NCI-H2227 (cell line): ENCODE measurements around the gene EEIG2.
A peak's percentile ranks its signal among the peaks of the same experiment; 100 is the strongest.

Source experiments
- DNase-seq: peaks from one replicate; lab custom pipeline; 2025; ENCODE audit not compliant: unreplicated experiment; lab: John Stamatoyannopoulos, UW

EEIG2 gene

DNA sequence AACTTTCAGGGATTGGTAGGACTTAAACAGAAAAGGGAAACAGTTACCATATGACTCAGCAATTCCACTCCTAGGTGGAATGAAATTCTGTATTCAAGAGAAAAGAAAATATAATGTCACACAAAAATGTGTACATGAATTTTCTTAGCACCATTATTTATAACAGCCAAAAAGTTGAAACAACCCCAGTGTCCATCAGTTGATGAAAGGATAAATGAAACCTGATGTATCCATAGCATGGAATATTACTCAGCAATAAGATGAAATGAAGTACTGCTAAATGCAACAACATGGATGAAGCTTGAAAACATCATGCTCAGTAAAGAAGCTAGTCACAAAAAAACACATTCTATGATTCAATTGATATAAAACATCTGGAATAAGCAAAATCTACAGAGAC lies 15.5 kb downstream of the EEIG2 start:
- DNase-seq, result no peak

GRCh38 chr1:108583757-108584427 lies 24.0 kb downstream of the EEIG2 start:
- no peak for DNase-seq

GRCh38 chr1:108584428-108584856 lies 24.5 kb downstream of the EEIG2 start:
- DNase-seq, result no peak

DNA sequence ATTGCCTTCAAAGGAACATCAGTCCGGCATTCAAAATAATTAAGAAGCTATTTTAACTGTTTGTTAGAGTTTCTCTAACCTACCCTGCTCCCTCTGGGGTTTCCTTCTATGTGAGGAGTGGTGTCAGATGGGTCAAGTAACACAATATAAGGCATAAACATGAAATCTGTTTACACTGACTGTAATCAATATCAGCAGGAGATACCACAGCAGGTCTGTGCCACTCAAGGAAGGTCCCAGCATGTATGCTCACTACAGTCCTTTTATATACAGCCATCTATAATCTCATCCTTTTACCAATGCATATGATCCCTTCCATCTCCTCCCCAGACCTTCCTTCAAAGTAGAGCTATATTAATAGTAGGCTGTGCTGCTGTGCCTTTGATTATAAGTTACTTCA lies 25.4 kb downstream of the EEIG2 start:
- peak; percentile 64 for DNase-seq

DNA sequence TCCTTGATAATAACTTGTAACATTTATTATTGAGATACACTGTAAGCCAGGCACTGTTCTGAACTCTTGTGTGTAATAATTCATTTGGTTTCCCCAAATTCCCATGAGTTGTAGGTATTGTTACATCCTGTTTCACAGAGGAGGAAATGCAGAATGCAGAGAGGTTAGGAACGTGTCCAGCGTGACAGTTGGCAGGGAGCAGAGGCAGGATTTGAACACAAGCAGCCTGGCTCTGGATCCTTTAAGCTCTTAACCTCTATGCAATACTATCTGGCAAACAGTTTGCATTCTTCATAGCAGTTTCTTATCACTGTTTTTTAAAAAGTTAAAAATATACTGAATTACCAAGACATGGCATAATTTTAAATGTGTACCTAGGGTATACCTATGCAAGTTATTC lies 30.5 kb downstream of the EEIG2 start:
- DNase-seq, result no peak

DNA sequence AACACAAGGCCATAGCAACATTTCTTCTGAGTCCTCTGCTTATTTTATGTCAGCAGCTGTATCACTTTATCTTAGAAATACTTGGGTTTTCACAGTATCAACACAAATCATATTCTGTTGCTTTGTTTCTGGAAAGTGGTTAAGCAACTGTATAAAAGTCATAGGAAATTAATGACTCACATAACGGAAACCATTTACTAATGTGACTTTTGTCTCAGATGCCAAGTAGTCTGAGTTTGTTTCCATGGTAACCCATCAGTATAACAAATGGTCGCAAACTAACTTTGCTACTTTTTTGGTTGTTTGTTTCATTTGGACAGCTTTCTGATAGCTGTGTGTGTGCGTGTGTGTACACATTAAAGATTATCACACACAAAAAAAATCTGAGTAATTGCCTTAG lies 31.1 kb downstream of the EEIG2 start:
- no peak for DNase-seq

GRCh38 chr1:108591466-108591865 lies 31.6 kb downstream of the EEIG2 start:
- no peak for DNase-seq

DNA sequence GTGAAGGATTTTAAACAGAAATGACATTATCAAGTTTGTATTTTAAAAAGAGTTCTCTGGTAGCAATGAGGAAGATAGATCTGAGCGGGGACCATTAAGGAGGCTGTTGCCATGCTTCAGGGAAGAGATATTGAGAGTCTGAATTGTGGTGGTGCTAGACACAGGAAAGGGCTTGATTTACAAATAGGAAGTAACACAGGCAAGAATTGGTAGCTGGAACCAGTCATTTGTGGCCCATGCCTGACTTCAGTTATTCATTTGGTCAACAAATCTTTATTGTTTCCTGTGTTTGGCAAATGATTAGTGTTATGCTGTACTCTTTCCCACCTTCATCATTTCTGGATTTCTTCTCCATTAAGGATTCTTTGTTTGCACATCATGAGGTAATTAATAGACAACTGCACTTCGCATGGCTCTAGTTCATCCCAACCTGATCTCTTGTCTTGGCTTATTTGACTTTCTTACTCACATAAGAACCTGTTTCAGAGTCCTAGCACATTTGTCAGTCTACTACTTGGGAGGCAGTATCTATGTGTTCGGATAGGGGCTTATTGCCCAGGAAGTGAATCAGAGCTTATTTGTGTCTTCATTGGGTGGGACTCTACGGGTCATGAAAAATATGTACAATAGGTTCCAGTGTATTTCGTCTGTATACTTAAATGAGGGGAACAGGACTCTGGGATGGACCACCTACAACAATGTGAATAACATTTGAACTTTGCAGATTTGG lies 32.3 kb downstream of the EEIG2 start:
- no peak for DNase-seq

GRCh38 chr1:108593448-108593847 lies 33.5 kb downstream of the EEIG2 start:
- no peak for DNase-seq

GRCh38 chr1:108595507-108595906 lies 35.6 kb downstream of the EEIG2 start:
- peak; percentile 31 for DNase-seq

- no peak for DNase-seq
Observed at GRCh38 chr1:108597041-108597440, 37.1 kb downstream of the EEIG2 start.

- no peak for DNase-seq
Observed at GRCh38 chr1:108598340-108598739, 38.4 kb downstream of the EEIG2 start.

DNA sequence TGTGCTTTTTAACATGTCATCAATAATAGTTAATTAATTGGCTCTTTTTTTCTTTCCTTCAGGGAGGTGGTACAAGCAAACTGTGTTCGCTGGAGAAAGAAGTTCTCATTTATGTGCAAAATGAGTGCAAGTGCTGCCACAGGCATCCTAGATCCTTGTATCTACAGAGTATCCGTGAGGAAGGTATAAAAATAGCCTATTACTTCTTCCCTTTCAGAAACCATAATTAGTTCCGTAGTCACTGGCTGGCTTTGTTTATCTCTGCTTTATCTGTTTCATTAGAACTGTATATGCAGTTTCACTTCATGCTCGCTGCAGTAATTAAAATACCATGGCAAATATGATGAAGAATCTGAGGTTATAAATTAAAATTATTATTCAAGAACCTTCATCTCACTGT lies 40.6 kb downstream of the EEIG2 start:
- DNase-seq, result no peak

- no peak for DNase-seq
Observed at GRCh38 chr1:108601708-108602410, 42.0 kb downstream of the EEIG2 start.

DNA sequence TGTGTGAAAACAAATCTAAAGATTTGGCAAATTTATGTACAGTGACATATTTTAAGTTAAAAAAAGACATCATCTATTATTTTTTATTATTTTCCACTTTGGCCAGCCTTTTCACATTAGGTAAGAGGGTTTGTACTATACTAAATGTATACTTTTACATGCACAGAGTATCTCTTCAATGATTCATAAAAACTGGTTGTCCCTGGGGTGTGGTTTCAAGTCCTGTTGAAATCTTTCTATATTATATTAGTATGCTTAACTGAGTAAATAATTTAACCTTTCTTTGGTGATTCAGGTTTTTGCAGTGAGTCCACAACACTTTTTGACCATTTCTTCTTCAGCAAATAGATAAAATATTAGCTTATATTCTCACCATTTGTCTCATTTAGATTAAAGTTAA lies 45.7 kb downstream of the EEIG2 start:
- no peak for DNase-seq

GRCh38 chr1:108606478-108606877 lies 46.6 kb downstream of the EEIG2 start:
- DNase-seq, result no peak

- peak; percentile 64 for DNase-seq
Observed at GRCh38 chr1:108609483-108610049, 49.7 kb downstream of the EEIG2 start.
